ENCODE measurements around the gene PROM1. TPM values are rescaled to one million over a fixed set of nuclear protein-coding genes. Genes with fewer than 3 reads are reported as not detected.

The PROM1 gene
- total and polyA plus RNA-seq, 2 experiments from 2014 or later = 36.6 to 66.6 TPM

DNA sequence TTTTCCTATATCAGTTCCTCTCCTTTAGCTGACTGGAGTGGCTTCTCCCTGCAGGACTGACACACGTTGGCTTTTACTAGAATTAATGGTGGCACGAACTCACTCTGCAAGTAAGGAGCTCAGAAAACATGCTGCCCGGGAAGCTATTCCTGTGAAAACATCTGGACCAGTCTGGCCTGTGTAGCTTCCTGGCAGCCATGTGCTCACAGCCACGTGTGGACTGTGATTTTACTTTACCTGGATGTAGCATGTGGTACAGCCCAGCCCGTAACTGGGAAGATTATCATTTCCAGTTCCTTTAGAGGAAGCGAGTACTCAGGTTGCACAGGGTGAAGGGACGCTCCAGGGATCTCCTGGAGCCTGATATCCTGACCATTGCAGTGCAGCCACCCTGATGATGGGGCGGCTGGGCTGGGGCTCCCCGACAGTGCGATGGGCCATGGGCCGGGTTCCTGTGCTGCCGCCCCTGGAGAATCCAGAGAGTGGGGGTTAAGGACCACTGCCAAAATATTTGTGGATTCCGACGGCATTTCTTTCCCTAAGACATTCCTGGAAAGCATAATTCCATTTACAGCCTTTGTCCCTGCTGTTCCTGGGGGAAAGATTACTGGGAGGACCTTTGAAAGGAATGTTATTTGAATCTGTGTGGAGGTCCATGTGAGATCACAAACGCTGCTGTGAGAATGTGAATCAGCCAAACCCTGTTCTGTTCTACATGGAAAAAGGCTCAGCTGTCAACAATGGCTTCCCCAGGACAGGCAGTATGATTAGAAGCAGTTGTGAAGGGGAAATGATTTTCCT lies 35.0 kb downstream of the PROM1 start:
- Mint-ChIP-seq H3K27ac (no peak overlapping the region; the same call in 1 of the 2 replicates), H3K27me3 (ENCODE audit: insufficient read depth, low read depth, poor library complexity) (peaks cover 7% of the 10 kb centered on the region), H3K9me3 (no peaks in the 10 kb centered on the region), H3K36me3 (ENCODE audit: low read depth) (peaks cover 3% of the 10 kb centered on the region), H3K4me3 (no peak overlapping the region), H3K4me1 (peaks cover 47% of the 10 kb centered on the region)
- H3K4me3 ChIP-seq = no peak overlapping the region
- peaks cover 19% of the 10 kb centered on the region for H4K20me1 ChIP-seq (replicated peaks; ENCODE audit: insufficient read depth)
- peaks cover 27% of the 10 kb centered on the region for H3K4me1 ChIP-seq (ENCODE audit: insufficient read depth)
- H3K79me2 ChIP-seq (replicated peaks; ENCODE audit: insufficient read depth) = peaks cover 74% of the 10 kb centered on the region
- DNase-seq (ENCODE audit: low spot score) (no peak), ATAC-seq (peak; percentile 73)
- no peaks in the 10 kb centered on the region for H3K27me3 ChIP-seq (ENCODE audit: insufficient read depth)
- no peaks in the 10 kb centered on the region for H3K9me2 ChIP-seq (ENCODE audit: insufficient read depth)
- H3K36me3 ChIP-seq (ENCODE audit: insufficient read depth) = no peaks in the 10 kb centered on the region
- no peak overlapping the region for H3K27ac ChIP-seq (ENCODE audit: low read depth)
- H3K4me2 ChIP-seq = no peak overlapping the region
- no peak overlapping the region for H2AFZ ChIP-seq
- TF ChIP-seq EZH2phosphoT487 (IDR thresholded peaks at IDR 0.05; ENCODE audit: unreplicated experiment) (no peak), ZNF114 (CRISPR knock-in tag; IDR thresholded peaks at IDR 0.05) (no peak), NANOG (IDR thresholded peaks at IDR 0.05; ENCODE audit: borderline replicate concordance) (no peak), ZNF331 (CRISPR knock-in tag; IDR thresholded peaks at IDR 0.05; ENCODE audit: low read depth) (no peak), REST (IDR thresholded peaks at IDR 0.05; ENCODE audit: unreplicated experiment) (no peak), EZH2 (IDR thresholded peaks at IDR 0.05; ENCODE audit: low read depth, unreplicated experiment) (no peak)
- TF ChIP-seq, protein P1, sequence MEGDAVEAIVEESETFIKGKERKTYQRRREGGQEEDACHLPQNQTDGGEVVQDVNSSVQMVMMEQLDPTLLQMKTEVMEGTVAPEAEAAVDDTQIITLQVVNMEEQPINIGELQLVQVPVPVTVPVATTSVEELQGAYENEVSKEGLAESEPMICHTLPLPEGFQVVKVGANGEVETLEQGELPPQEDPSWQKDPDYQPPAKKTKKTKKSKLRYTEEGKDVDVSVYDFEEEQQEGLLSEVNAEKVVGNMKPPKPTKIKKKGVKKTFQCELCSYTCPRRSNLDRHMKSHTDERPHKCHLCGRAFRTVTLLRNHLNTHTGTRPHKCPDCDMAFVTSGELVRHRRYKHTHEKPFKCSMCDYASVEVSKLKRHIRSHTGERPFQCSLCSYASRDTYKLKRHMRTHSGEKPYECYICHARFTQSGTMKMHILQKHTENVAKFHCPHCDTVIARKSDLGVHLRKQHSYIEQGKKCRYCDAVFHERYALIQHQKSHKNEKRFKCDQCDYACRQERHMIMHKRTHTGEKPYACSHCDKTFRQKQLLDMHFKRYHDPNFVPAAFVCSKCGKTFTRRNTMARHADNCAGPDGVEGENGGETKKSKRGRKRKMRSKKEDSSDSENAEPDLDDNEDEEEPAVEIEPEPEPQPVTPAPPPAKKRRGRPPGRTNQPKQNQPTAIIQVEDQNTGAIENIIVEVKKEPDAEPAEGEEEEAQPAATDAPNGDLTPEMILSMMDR (conservative IDR thresholded peaks at IDR 0.05; ENCODE audit: low read depth in 2 of 2) = no peak
- no peaks in the 10 kb centered on the region for H3F3A ChIP-seq (replicated peaks; ENCODE audit: low read depth)

GRCh38 chr4:16045687-16046086 lies 38.1 kb downstream of the PROM1 start:
- Histone ChIP-seq H3K4me2 (no peak overlapping the region), H4K20me1 (replicated peaks; ENCODE audit: insufficient read depth) (peaks cover 12% of the 10 kb centered on the region), H2AFZ (no peak overlapping the region), H3K4me1 (ENCODE audit: insufficient read depth) (peaks cover 40% of the 10 kb centered on the region), H3K4me3 (no peak overlapping the region), H3K79me2 (replicated peaks; ENCODE audit: insufficient read depth) (peaks cover 69% of the 10 kb centered on the region), H3F3A (replicated peaks; ENCODE audit: low read depth) (no peaks in the 10 kb centered on the region), H3K36me3 (ENCODE audit: insufficient read depth) (no peaks in the 10 kb centered on the region), H3K27me3 (ENCODE audit: insufficient read depth) (no peaks in the 10 kb centered on the region), H3K27ac (ENCODE audit: low read depth) (no peak overlapping the region), H3K9me2 (ENCODE audit: insufficient read depth) (no peaks in the 10 kb centered on the region)
- H3K36me3 Mint-ChIP-seq (ENCODE audit: low read depth) = peaks cover under 1% of the 10 kb centered on the region; the same call in 2 of the 3 replicates
- H3K4me1 Mint-ChIP-seq = peaks cover 51% of the 10 kb centered on the region
- H3K27me3 Mint-ChIP-seq (ENCODE audit: insufficient read depth, low read depth, poor library complexity) = peaks cover 8% of the 10 kb centered on the region
- no peak overlapping the region for H3K4me3 Mint-ChIP-seq
- no peaks in the 10 kb centered on the region for H3K9me3 Mint-ChIP-seq
- H3K27ac Mint-ChIP-seq = no peak overlapping the region
- DNase-seq (ENCODE audit: low spot score) (no peak), ATAC-seq (no peak)
- TF ChIP-seq NANOG (IDR thresholded peaks at IDR 0.05; ENCODE audit: borderline replicate concordance) (no peak), ZNF462 (CRISPR knock-in tag; IDR thresholded peaks at IDR 0.05) (no peak), EZH2phosphoT487 (IDR thresholded peaks at IDR 0.05; ENCODE audit: unreplicated experiment) (no peak), JUNB (IDR thresholded peaks at IDR 0.05; ENCODE audit: unreplicated experiment) (no peak), EZH2 (IDR thresholded peaks at IDR 0.05; ENCODE audit: low read depth, unreplicated experiment) (no peak)
